Stimulated activated CD4-positive, alpha-beta T cell treated with anti-CD3 and anti-CD28 coated beads, Interleukin-12 subunit alpha, Interleukin-12 subunit beta, amount 100 ng/mL, for 4 hours (primary cell): ENCODE data around the gene PLA2G4D.

Source experiments
- DNase-seq: peaks from one replicate; pipeline ENCODE4 v3.0.0-alpha.2; 2020

The PLA2G4D gene

GRCh38 chr15:42094512-42094963, at the start of gene PLA2G4D:
Gene PLA2G4D, minus strand, starts transcription at chr15:42094562. Its CDS starts 103 bp downstream, at chr15:42094459.
- DNase-seq = no peak

- DNase-seq = no peak
These were observed 49.0 kb upstream of the PLA2G4D start for GRCh38 chr15:42143356-42143755.

GRCh38 chr15:42141795-42142667, 47.7 kb upstream of the PLA2G4D start:
- DNase-seq = no peak

- no peak for DNase-seq
These were observed 46.9 kb upstream of the PLA2G4D start for GRCh38 chr15:42141246-42141645.

GRCh38 chr15:42140383-42141070, 46.2 kb upstream of the PLA2G4D start:
- no peak for DNase-seq

GRCh38 chr15:42139596-42139995, 45.2 kb upstream of the PLA2G4D start:
- no peak for DNase-seq

- no peak for DNase-seq
These were observed 44.6 kb upstream of the PLA2G4D start for GRCh38 chr15:42138968-42139386.

GRCh38 chr15:42138411-42138810, 44.0 kb upstream of the PLA2G4D start:
- DNase-seq = no peak

GRCh38 chr15:42137461-42138261, 43.3 kb upstream of the PLA2G4D start:
- no peak for DNase-seq

- no peak for DNase-seq
These were observed 42.2 kb upstream of the PLA2G4D start for GRCh38 chr15:42136513-42136912.

GRCh38 chr15:42135351-42135750, 41.0 kb upstream of the PLA2G4D start:
- no peak for DNase-seq

- no peak for DNase-seq
These were observed 40.4 kb upstream of the PLA2G4D start for GRCh38 chr15:42134617-42135245.

GRCh38 chr15:42133886-42134502, 39.6 kb upstream of the PLA2G4D start:
- peak; percentile 53 for DNase-seq

- no peak for DNase-seq
These were observed 39.0 kb upstream of the PLA2G4D start for GRCh38 chr15:42133356-42133755.

- no peak for DNase-seq
These were observed 37.8 kb upstream of the PLA2G4D start for GRCh38 chr15:42131826-42132806.

GRCh38 chr15:42131006-42131405, 36.6 kb upstream of the PLA2G4D start:
- no peak for DNase-seq

GRCh38 chr15:42130246-42130986, 36.1 kb upstream of the PLA2G4D start:
- DNase-seq = no peak

- no peak for DNase-seq
These were observed 35.0 kb upstream of the PLA2G4D start for GRCh38 chr15:42129364-42129763.

GRCh38 chr15:42128476-42128875, 34.1 kb upstream of the PLA2G4D start:
- no peak for DNase-seq

- no peak for DNase-seq
These were observed 29.2 kb upstream of the PLA2G4D start for GRCh38 chr15:42123546-42123945.
